ENCODE results near the gene PPP1R13L. TPM values are rescaled to one million over a fixed set of nuclear protein-coding genes. Genes with fewer than 3 reads are reported as not detected.

The PPP1R13L gene
- total RNA-seq, 2 donors from 2014 or later, result 112 to 230 TPM

GRCh38 chr19:45424191-45425058 is 19.6 kb upstream of the PPP1R13L start:
- H3K27me3 ChIP-seq, result no peaks in the 10 kb centered on the region
- peaks cover 0 to 47% of the 10 kb centered on the region in 2 donors for H3K4me1 ChIP-seq
- H3K9me3 ChIP-seq, result no peaks in the 10 kb centered on the region
- peak overlapping the region; percentile 95 to 96 for H3K27ac ChIP-seq
- DNase-seq (ENCODE audit: low spot score), result peak; percentile 91
- TF ChIP-seq CTCF (IDR thresholded peaks at IDR 0.05), result no peak
- peak overlapping the region; percentile 52 to 64 for H3K4me3 ChIP-seq
- H3K36me3 ChIP-seq, result peaks cover 14% of the 10 kb centered on the region

- Histone ChIP-seq H3K27ac (peak within 1 kb of the TSS; percentile 95 to 96), H3K4me1 (peaks cover 0 to 40% of the 10 kb centered on the region in 2 donors), H3K27me3 (no peaks in the 10 kb centered on the region), H3K4me3 (peak within 1 kb of the TSS; percentile 52 to 64), H3K9me3 (no peaks in the 10 kb centered on the region), H3K36me3 (peaks cover 18% of the 10 kb centered on the region)
- no peak for TF ChIP-seq CTCF (IDR thresholded peaks at IDR 0.05)
- peak; percentile 97 for DNase-seq (ENCODE audit: low spot score)
These were observed 18.8 kb upstream of the PPP1R13L start, which contains the start of gene ERCC1 for GRCh38 chr19:45423589-45424190. Gene ERCC1 (minus strand): TSS chr19:45423917. CDS start chr19:45423374, 543 bp downstream.

- Histone ChIP-seq H3K36me3 (peaks cover 22% of the 10 kb centered on the region), H3K27ac (peak overlapping the region; percentile 95 to 96), H3K27me3 (no peaks in the 10 kb centered on the region), H3K9me3 (no peaks in the 10 kb centered on the region), H3K4me1 (peaks cover 0 to 34% of the 10 kb centered on the region in 2 donors), H3K4me3 (peak overlapping the region; percentile 52 to 64)
- DNase-seq (ENCODE audit: low spot score), result no peak
- no peak for TF ChIP-seq CTCF (IDR thresholded peaks at IDR 0.05)
These were observed 18.2 kb upstream of the PPP1R13L start for GRCh38 chr19:45423033-45423588.

GRCh38 chr19:45421947-45422498 is 17.2 kb upstream of the PPP1R13L start:
- peaks cover 0 to 32% of the 10 kb centered on the region in 2 donors for H3K4me1 ChIP-seq
- H3K36me3 ChIP-seq, result peaks cover 33% of the 10 kb centered on the region

More at GRCh38 chr19:45421947-45422498, 17.2 kb upstream of the PPP1R13L start:
- Histone ChIP-seq H3K27ac (peak overlapping the region in 1 of 2 donors; percentile 96), H3K4me3 (no peak overlapping the region), H3K9me3 (no peaks in the 10 kb centered on the region), H3K27me3 (no peaks in the 10 kb centered on the region)
- TF ChIP-seq CTCF (IDR thresholded peaks at IDR 0.05), result no peak
- no peak for DNase-seq (ENCODE audit: low spot score)
